ENCODE measurements around the gene TMC8.

TMC8 gene

GRCh38 chr17:78124081-78124835 lies 6.3 kb upstream of the TMC8 start:
- peaks cover 35% of the 10 kb centered on the region for H4K20me1 ChIP-seq (ENCODE audit: insufficient read depth, low read length, poor library complexity, severe bottlenecking)
- peaks cover 19% of the 10 kb centered on the region; the same call in 1 of the 2 replicates for H3K36me3 ChIP-seq (ENCODE audit: insufficient read depth, low read length)
- peaks cover 58% of the 10 kb centered on the region for H3K4me1 ChIP-seq (ENCODE audit: insufficient read depth, low read length, poor library complexity, severe bottlenecking)
- H3K4me2 ChIP-seq (ENCODE audit: low read depth, low read length, poor library complexity, severe bottlenecking) = peak overlapping the region; percentile 81
- H2AFZ ChIP-seq (ENCODE audit: low read length) = no peak overlapping the region
- TF ChIP-seq EZH2phosphoT487 (IDR thresholded peaks at IDR 0.05; ENCODE audit: borderline replicate concordance) = no peak
- TF ChIP-seq, protein P1, sequence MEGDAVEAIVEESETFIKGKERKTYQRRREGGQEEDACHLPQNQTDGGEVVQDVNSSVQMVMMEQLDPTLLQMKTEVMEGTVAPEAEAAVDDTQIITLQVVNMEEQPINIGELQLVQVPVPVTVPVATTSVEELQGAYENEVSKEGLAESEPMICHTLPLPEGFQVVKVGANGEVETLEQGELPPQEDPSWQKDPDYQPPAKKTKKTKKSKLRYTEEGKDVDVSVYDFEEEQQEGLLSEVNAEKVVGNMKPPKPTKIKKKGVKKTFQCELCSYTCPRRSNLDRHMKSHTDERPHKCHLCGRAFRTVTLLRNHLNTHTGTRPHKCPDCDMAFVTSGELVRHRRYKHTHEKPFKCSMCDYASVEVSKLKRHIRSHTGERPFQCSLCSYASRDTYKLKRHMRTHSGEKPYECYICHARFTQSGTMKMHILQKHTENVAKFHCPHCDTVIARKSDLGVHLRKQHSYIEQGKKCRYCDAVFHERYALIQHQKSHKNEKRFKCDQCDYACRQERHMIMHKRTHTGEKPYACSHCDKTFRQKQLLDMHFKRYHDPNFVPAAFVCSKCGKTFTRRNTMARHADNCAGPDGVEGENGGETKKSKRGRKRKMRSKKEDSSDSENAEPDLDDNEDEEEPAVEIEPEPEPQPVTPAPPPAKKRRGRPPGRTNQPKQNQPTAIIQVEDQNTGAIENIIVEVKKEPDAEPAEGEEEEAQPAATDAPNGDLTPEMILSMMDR (conservative IDR thresholded peaks at IDR 0.05; ENCODE audit: low read length) = no peak
- peaks cover 88% of the 10 kb centered on the region for H3K79me2 ChIP-seq (ENCODE audit: insufficient read depth, low read length)
- no peaks in the 10 kb centered on the region for H3K9me3 ChIP-seq (ENCODE audit: insufficient read depth, low read depth, low read length)
- H3K27me3 ChIP-seq (ENCODE audit: insufficient read depth, low read length, poor library complexity, severe bottlenecking) = no peaks in the 10 kb centered on the region
- H3K4me3 ChIP-seq (ENCODE audit: low read length, poor library complexity, severe bottlenecking) = no peak overlapping the region
- no peaks in the 10 kb centered on the region for H3K9me2 ChIP-seq (replicated peaks; ENCODE audit: low read depth, low read length)
- H3K9ac ChIP-seq (ENCODE audit: low read depth, low read length, poor library complexity, severe bottlenecking) = no peak overlapping the region
- H3F3A ChIP-seq (ENCODE audit: low read depth) = peaks cover 4% of the 10 kb centered on the region; the same call in 1 of the 2 replicates

- H3K4me1 ChIP-seq (ENCODE audit: insufficient read depth, low read length, poor library complexity, severe bottlenecking) = peaks cover 63% of the 10 kb centered on the region
- no peak overlapping the region for H3K9ac ChIP-seq (ENCODE audit: low read depth, low read length, poor library complexity, severe bottlenecking)
- no peaks in the 10 kb centered on the region for H3K27me3 ChIP-seq (ENCODE audit: insufficient read depth, low read length, poor library complexity, severe bottlenecking)
- no peak overlapping the region for H2AFZ ChIP-seq (ENCODE audit: low read length)
- peaks cover 94% of the 10 kb centered on the region for H3K79me2 ChIP-seq (ENCODE audit: insufficient read depth, low read length)
- H3K4me2 ChIP-seq (ENCODE audit: low read depth, low read length, poor library complexity, severe bottlenecking) = peak overlapping the region; percentile 81
- H3K36me3 ChIP-seq (ENCODE audit: insufficient read depth, low read length) = peaks cover 19% of the 10 kb centered on the region; the same call in 1 of the 2 replicates
- TF ChIP-seq, protein P1 (conservative IDR thresholded peaks at IDR 0.05; ENCODE audit: low read length) = no peak
- TF ChIP-seq EZH2phosphoT487 (IDR thresholded peaks at IDR 0.05; ENCODE audit: borderline replicate concordance) = no peak
- H3K9me2 ChIP-seq (replicated peaks; ENCODE audit: low read depth, low read length) = no peaks in the 10 kb centered on the region
- no peak overlapping the region for H3K4me3 ChIP-seq (ENCODE audit: low read length, poor library complexity, severe bottlenecking)
- peaks cover 7% of the 10 kb centered on the region; the same call in 1 of the 2 replicates for H3F3A ChIP-seq (ENCODE audit: low read depth)
- peaks cover 35% of the 10 kb centered on the region for H4K20me1 ChIP-seq (ENCODE audit: insufficient read depth, low read length, poor library complexity, severe bottlenecking)
- no peaks in the 10 kb centered on the region for H3K9me3 ChIP-seq (ENCODE audit: insufficient read depth, low read depth, low read length)
Observed at GRCh38 chr17:78124836-78125137, 5.8 kb upstream of the TMC8 start.

DNA sequence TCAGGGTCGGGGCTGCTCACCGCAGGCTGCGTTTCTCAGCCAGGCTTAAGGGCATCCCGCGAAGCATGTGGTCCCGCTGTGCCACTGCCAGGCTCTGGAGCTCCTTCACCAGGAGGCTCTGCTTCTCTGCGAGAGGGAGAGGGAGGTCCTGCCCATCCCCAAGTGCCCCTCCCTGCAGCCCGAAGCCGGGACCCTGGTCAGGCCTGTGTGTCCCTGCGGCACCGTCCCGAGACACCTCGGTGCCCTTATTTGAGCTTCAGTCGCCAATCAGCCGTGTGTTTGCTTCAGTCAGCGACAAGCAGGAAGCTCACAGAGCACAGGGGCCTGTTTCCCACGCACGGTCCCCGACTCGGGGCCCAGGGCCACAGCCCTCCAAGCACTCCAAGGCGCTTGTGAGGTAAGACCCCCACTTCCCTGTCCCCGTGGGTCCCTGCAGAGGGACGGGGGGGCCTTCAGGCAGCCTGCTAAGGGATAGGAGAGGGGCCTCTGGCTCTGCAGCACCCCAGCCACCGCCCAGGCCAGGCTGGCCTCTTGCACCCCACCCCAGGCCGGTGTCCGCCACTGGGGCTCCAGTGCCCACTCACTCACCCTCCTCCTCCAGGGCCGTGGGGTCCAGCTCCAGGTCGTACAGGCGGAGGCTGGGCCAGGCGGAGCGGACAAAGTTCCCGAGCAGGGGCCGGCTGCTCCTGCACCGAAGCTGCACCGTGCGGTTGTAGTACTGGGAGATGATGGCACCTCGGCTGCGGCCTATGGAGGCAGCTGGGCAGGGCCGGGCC lies 5.2 kb upstream of the TMC8 start:
- peak overlapping the region; percentile 99 for H3K9ac ChIP-seq (ENCODE audit: low read depth, low read length, poor library complexity, severe bottlenecking)
- H3K4me2 ChIP-seq (ENCODE audit: low read depth, low read length, poor library complexity, severe bottlenecking) = peak overlapping the region; percentile 81
- no peak overlapping the region for H3K4me3 ChIP-seq (ENCODE audit: low read length, poor library complexity, severe bottlenecking)

More for the DNA sequence above, 5.2 kb upstream of the TMC8 start:
- Histone ChIP-seq H3K27me3 (ENCODE audit: insufficient read depth, low read length, poor library complexity, severe bottlenecking) (no peaks in the 10 kb centered on the region), H3K36me3 (ENCODE audit: insufficient read depth, low read length) (peaks cover 19% of the 10 kb centered on the region; the same call in 1 of the 2 replicates), H4K20me1 (ENCODE audit: insufficient read depth, low read length, poor library complexity, severe bottlenecking) (peaks cover 35% of the 10 kb centered on the region), H3K4me1 (ENCODE audit: insufficient read depth, low read length, poor library complexity, severe bottlenecking) (peaks cover 68% of the 10 kb centered on the region), H3K9me2 (replicated peaks; ENCODE audit: low read depth, low read length) (no peaks in the 10 kb centered on the region), H3K79me2 (ENCODE audit: insufficient read depth, low read length) (peaks cover 96% of the 10 kb centered on the region), H2AFZ (ENCODE audit: low read length) (no peak overlapping the region), H3F3A (ENCODE audit: low read depth) (peaks cover 13% of the 10 kb centered on the region; the same call in 1 of the 2 replicates), H3K9me3 (ENCODE audit: insufficient read depth, low read depth, low read length) (no peaks in the 10 kb centered on the region)
- TF ChIP-seq, protein P1 (conservative IDR thresholded peaks at IDR 0.05; ENCODE audit: low read length) = no peak
- no peak for TF ChIP-seq EZH2phosphoT487 (IDR thresholded peaks at IDR 0.05; ENCODE audit: borderline replicate concordance)

All from Loucy (cell line).